Measurements from ENCODE around the gene STC2. TPM values are rescaled to one million over a fixed set of nuclear protein-coding genes. Genes with fewer than 3 reads are reported as not detected.

The STC2 gene
- total and polyA plus RNA-seq, 8 donors: 2.9 to 5.6 (median 5.0) TPM

DNA sequence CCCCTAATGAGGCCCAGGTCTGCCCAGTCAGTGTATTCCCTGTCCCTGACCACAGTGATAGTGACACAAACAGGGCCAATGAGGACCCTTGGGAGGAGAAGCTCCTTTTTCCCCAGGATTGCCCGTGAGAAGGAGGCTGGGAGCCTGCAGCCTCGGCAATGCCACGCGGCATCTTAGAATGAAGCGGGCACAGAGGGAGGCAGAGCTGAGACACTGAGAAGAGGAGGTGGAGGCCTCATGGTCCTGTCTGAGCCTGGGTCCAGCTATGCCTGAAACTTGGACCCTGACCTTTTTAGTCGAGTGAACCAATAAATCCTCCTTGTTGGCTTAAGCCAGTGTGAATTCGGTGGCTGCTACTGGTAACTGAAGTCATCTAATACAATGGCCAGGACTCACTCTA, 28.4 kb downstream of the STC2 start:
- no peak for DNase-seq
- intact Hi-C loops (cut with DNase I): loop anchor here in 1 of 2 donors (10.0 kb wide), 1 partner anchor 275 kb away; no protein-coding TSS in a partner anchor
- Histone ChIP-seq H3K36me3 (no peaks in the 10 kb centered on the region), H3K27ac (no peak overlapping the region), H3K27me3 (peaks cover 0 to 18% of the 10 kb centered on the region in 2 donors), H3K4me1 (no peaks in the 10 kb centered on the region), H3K4me3 (no peak overlapping the region), H3K9me3 (no peaks in the 10 kb centered on the region)
- TF ChIP-seq, protein P1, sequence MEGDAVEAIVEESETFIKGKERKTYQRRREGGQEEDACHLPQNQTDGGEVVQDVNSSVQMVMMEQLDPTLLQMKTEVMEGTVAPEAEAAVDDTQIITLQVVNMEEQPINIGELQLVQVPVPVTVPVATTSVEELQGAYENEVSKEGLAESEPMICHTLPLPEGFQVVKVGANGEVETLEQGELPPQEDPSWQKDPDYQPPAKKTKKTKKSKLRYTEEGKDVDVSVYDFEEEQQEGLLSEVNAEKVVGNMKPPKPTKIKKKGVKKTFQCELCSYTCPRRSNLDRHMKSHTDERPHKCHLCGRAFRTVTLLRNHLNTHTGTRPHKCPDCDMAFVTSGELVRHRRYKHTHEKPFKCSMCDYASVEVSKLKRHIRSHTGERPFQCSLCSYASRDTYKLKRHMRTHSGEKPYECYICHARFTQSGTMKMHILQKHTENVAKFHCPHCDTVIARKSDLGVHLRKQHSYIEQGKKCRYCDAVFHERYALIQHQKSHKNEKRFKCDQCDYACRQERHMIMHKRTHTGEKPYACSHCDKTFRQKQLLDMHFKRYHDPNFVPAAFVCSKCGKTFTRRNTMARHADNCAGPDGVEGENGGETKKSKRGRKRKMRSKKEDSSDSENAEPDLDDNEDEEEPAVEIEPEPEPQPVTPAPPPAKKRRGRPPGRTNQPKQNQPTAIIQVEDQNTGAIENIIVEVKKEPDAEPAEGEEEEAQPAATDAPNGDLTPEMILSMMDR (IDR thresholded peaks at IDR 0.05): no peak
- no peak for ATAC-seq

DNA sequence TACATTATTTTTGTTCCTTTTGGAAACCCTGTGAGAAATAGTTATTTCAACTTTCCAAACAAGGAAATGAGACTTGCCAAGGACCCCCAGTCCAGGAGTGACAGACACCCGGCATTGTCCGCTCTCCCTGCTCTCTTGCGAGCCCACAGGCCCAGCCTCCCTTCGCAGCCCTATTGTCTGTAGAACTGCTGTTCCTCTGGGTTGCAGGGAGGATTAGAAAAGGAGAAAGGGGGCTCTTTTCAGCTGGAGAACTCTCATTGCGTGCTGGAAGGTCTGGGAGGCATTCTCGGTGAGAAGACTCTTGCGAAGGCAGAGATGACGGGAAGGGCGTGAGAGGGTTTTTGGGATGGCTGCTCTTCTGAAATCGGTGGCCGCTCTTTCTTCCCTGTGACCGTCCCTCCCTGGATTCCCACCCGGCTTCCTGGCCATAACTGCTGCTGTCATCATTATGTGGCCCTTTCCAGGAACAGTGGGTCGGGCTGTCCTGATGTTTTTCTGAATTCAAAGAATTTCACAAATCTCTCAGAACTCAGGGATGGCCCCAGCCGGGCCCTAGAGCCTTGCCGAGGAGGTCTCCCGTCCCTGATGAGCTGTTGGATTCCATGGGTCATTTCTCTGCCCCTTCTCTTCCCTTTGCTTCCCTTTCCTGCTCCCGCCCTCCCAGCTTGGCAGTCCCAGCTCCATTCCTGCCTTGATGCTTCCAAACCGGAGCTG, 29.8 kb downstream of the STC2 start:
- no peak for ATAC-seq
- intact Hi-C loops (cut with DNase I): loop anchor here in 1 of 2 donors (10.0 kb wide), 1 partner anchor 276 kb away; no protein-coding TSS in a partner anchor
- no peak overlapping the region for H3K27ac ChIP-seq

DNA sequence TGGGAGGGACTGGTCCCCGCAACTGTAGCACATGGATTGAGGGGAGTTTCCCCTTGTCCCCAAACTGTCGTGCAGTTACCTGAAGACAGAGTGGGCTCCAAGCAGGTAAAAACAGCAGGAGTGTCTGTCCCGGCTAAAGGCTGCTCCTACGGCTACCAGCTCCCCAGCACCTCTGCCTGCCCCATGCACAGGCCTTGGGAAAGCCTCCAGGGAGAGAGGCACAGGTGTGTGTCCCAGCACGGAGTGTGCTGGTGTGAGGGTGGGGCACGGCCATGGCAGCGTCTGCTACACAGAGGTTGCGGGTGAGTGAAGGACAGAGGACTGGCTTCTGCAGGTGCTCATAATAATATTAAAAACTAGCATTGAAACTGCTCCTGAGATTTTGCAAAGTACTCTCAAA, 30.4 kb downstream of the STC2 start:
- ATAC-seq: no peak
- no peak for DNase-seq
- Histone ChIP-seq H3K4me1 (peaks cover 3 to 5% of the 10 kb centered on the region in 2 donors), H3K36me3 (no peaks in the 10 kb centered on the region), H3K27me3 (peaks cover 0 to 31% of the 10 kb centered on the region in 2 donors), H3K27ac (no peak overlapping the region), H3K9me3 (no peaks in the 10 kb centered on the region), H3K4me3 (no peak overlapping the region)
- intact Hi-C loops (cut with DNase I): loop anchor here in 1 of 2 donors (10.0 kb wide), 1 partner anchor 277 kb away; no protein-coding TSS in a partner anchor
- TF ChIP-seq, protein P1 (IDR thresholded peaks at IDR 0.05): no peak

More for the DNA sequence above, 29.8 kb downstream of the STC2 start:
- Histone ChIP-seq H3K4me1 (peaks cover 3 to 5% of the 10 kb centered on the region in 2 donors), H3K4me3 (no peak overlapping the region), H3K36me3 (no peaks in the 10 kb centered on the region), H3K27me3 (peaks cover 0 to 26% of the 10 kb centered on the region in 2 donors), H3K9me3 (no peaks in the 10 kb centered on the region)
- TF ChIP-seq, protein P1 (IDR thresholded peaks at IDR 0.05): no peak
- DNase-seq: peak in 1 of 4 donors; percentile 47

DNA sequence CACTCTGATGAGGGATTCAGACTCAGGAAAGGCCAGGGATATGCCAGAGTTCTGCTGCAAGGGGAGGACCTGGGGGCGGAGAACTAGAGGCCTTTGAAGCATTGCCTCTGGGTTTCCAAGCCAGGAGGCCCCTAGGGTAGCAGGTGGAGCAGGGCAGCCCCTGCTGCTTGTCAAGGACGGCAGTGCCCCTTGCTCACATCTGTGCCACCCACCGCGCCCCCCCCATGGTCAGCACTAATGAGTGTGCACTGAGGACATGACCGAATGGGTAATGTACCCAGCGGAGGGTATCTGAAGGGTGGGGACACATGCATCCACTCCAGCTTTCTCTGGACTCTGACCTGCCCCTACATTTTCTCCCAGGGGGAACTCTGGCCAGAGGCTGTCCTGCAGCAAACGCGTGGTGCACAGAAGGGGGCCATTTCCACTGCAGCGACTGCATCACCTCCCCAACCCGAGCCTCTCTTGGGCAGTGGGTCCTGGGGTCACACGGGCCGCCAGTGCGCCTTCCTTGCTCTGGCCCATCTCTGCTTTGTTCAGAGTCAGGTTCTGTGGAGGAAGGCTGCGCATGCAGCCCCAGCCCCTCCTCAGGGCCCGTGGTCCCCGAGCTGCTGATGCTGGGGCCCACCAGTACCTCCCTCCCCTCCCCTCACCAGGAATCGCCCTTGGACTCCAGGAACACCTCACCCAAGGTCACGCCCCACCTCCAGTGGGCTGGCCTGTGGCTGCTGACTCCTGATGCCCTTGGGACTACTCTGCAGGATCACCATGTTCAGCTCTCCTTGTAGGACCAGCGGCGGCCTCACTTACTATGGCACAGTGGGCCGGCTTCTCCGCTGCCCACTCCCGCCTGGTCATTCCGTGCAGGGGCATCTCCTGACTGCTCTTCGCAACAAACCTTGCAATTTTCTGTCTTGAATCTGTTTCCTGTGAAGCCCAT, 31.2 kb downstream of the STC2 start:
- peaks cover 0 to 38% of the 10 kb centered on the region in 2 donors for H3K27me3 ChIP-seq
- DNase-seq (no peak), ATAC-seq (no peak)
- H3K36me3 ChIP-seq: no peaks in the 10 kb centered on the region
- H3K9me3 ChIP-seq: no peaks in the 10 kb centered on the region
- no peak overlapping the region for H3K4me3 ChIP-seq
- peaks cover 3 to 5% of the 10 kb centered on the region in 2 donors for H3K4me1 ChIP-seq
- intact Hi-C loops (cut with DNase I): loop anchor here in 1 of 2 donors (10.0 kb wide), 1 partner anchor 278 kb away; no protein-coding TSS in a partner anchor
- TF ChIP-seq, protein P1 (IDR thresholded peaks at IDR 0.05): no peak
- H3K27ac ChIP-seq: no peak overlapping the region
